SU-DHL-6 (cell line): ENCODE measurements around the gene RGS3.
A peak's percentile ranks its signal among the peaks of the same experiment; 100 is the strongest.

Source experiments
- H2AFZ ChIP-seq: fragments of 200-600 bp; sonication (generic); 2 replicates; pipeline ENCODE4 v1.6.1; 2014; ENCODE audit warnings: low read depth, mild to moderate bottlenecking, moderate library complexity, mixed read lengths, antibody characterized with exemption, low read length; ENCODE audit not compliant: severe bottlenecking
- H3F3A ChIP-seq: fragments of 200-600 bp; shearing (Covaris generic); 2 replicates; pipeline ENCODE4 v1.6.0; 2016; ENCODE audit warnings: antibody characterized with exemption, mild to moderate bottlenecking; ENCODE audit not compliant: insufficient read depth
- H3K27ac ChIP-seq: fragments of 200-600 bp; sonication (generic); 2 replicates; pipeline ENCODE4 v1.5.1; 2016; ENCODE audit warnings: low read depth, mild to moderate bottlenecking, low read length, moderate library complexity, mixed read lengths
- H3K27me3 ChIP-seq: fragments of 200-600 bp; sonication (generic), shearing (Covaris generic); 2 replicates; pipeline ENCODE4 v1.6.0; 2014; ENCODE audit warnings: mild to moderate bottlenecking, low read length
- H3K36me3 ChIP-seq: fragments of 200-600 bp; sonication (generic); 2 replicates; pipeline ENCODE4 v1.6.1; 2014; ENCODE audit warnings: mild to moderate bottlenecking, low read length, mixed read lengths
- H3K4me2 ChIP-seq: fragments of 300-600, 200-600 bp; shearing (Covaris generic), sonication (generic); 2 replicates; pipeline ENCODE4 v1.6.0; 2014; ENCODE audit warnings: low read length, low read depth, mild to moderate bottlenecking; ENCODE audit not compliant: poor library complexity, severe bottlenecking
- H3K4me3 ChIP-seq: fragments of 200-600 bp; sonication (generic); 2 replicates; pipeline ENCODE4 v1.5.1; 2014; ENCODE audit warnings: antibody characterized with exemption, low read length, mild to moderate bottlenecking, mixed read lengths; ENCODE audit not compliant: insufficient read depth, poor library complexity, severe bottlenecking
- H3K79me2 ChIP-seq: fragments of 200-600 bp; sonication (generic); 2 replicates; pipeline ENCODE4 v1.6.1; 2014; ENCODE audit warnings: mild to moderate bottlenecking, low read length, moderate library complexity; ENCODE audit not compliant: insufficient read depth
- H3K9ac ChIP-seq: fragments of 200-600 bp; sonication (generic); 2 replicates; pipeline ENCODE4 v1.7.0; 2014; ENCODE audit warnings: mild to moderate bottlenecking, low read length
- H3K9me2 ChIP-seq: fragments of 200-600 bp; sonication (generic); replicated peaks from 2 replicates; pipeline ENCODE4 v1.6.1; 2014; ENCODE audit warnings: low read length; ENCODE audit not compliant: insufficient read depth
- H3K9me3 ChIP-seq: fragments of 200-600 bp; sonication (generic); 2 replicates; pipeline ENCODE4 v1.6.1; 2014; ENCODE audit warnings: low read length, mixed read lengths; ENCODE audit not compliant: insufficient read depth
- H4K20me1 ChIP-seq: fragments of 200-600 bp; sonication (generic); 2 replicates; pipeline ENCODE4 v1.6.1; 2014; ENCODE audit warnings: low read depth, mild to moderate bottlenecking, antibody characterized with exemption, low read length, moderate library complexity, mixed read lengths
- EZH2phosphoT487 ChIP-seq: fragments of 200-600 bp; sonication (generic), shearing (Covaris generic); conservative IDR thresholded peaks from 2 replicates; pipeline ENCODE4 v1.6.1; 2018; ENCODE audit warnings: mild to moderate bottlenecking, antibody characterized with exemption, low read length, moderate library complexity, mixed read lengths
- TF ChIP-seq, protein P1 (sequence below): fragments of 200-600 bp; sonication (generic); IDR thresholded peaks from one replicate; pipeline ENCODE4 v1.5.1; 2017; ENCODE audit warnings: antibody characterized with exemption, mild to moderate bottlenecking, low read length, moderate library complexity; ENCODE audit not compliant: insufficient read depth, poor library complexity, severe bottlenecking

Gene RGS3

DNA sequence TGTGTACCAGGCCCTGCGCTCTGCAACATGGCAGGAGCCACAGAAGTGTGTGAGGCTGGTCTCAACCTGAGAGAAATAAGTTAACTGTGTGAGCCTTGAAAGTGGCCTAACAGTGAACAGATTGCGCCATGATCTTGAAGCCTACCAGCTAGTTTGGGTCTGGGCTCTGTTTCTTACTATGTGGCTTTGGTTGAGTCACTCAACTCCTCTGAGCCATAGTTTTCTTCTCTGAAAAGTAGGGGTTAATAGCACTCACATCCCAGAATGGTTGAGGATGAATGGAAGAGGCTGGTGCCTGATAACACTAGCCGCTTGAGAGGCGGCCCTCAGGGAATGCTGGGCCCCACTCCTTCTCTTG lies 121.5 kb downstream of the RGS3 start:
- no peak overlapping the region for H2AFZ ChIP-seq
- peaks cover 12% of the 10 kb centered on the region for H3F3A ChIP-seq
- H3K36me3 ChIP-seq: peaks cover 12% of the 10 kb centered on the region; the same call in 1 of the 2 replicates
- TF ChIP-seq, protein P1, sequence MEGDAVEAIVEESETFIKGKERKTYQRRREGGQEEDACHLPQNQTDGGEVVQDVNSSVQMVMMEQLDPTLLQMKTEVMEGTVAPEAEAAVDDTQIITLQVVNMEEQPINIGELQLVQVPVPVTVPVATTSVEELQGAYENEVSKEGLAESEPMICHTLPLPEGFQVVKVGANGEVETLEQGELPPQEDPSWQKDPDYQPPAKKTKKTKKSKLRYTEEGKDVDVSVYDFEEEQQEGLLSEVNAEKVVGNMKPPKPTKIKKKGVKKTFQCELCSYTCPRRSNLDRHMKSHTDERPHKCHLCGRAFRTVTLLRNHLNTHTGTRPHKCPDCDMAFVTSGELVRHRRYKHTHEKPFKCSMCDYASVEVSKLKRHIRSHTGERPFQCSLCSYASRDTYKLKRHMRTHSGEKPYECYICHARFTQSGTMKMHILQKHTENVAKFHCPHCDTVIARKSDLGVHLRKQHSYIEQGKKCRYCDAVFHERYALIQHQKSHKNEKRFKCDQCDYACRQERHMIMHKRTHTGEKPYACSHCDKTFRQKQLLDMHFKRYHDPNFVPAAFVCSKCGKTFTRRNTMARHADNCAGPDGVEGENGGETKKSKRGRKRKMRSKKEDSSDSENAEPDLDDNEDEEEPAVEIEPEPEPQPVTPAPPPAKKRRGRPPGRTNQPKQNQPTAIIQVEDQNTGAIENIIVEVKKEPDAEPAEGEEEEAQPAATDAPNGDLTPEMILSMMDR: no peak
- TF ChIP-seq EZH2phosphoT487: no peak
- 0 out of 2 replicates have a peak, but pooled peaks cover 5% of the 10 kb centered on the region for H3K79me2 ChIP-seq
- no peaks in the 10 kb centered on the region for H3K9me3 ChIP-seq
- H3K9me2 ChIP-seq: no peaks in the 10 kb centered on the region
- no peak overlapping the region for H3K9ac ChIP-seq
- no peaks in the 10 kb centered on the region for H3K27me3 ChIP-seq
- H3K4me2 ChIP-seq: no peak overlapping the region
- peaks cover 6% of the 10 kb centered on the region; the same call in 1 of the 2 replicates for H4K20me1 ChIP-seq
- no peak overlapping the region for H3K27ac ChIP-seq
- no peak overlapping the region for H3K4me3 ChIP-seq

DNA sequence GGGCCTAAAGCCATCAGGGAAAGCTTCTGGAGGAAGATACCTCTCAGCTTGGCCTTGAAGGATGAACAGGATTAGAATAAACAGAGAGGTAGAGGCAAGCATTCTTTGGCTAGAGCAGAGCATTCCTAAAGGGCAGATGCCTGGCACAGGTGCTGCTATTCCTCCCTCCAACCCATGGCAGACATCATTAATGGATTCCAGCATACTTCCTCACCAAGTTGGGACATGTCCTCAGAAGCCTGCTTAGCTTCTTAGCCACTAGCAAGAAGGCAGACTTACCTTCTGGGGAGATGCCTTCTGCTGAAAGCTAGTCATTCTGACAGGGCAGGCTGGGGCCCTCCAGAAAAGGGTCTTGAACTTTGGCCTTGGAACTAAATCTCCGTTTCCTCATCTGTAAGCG lies 122.0 kb downstream of the RGS3 start:
- Histone ChIP-seq H3K27me3 (no peaks in the 10 kb centered on the region), H3K27ac (no peak overlapping the region), H3F3A (peaks cover 7% of the 10 kb centered on the region), H3K9ac (no peak overlapping the region), H3K9me2 (no peaks in the 10 kb centered on the region), H3K4me3 (no peak overlapping the region), H3K79me2 (0 out of 2 replicates have a peak, but pooled peaks cover 5% of the 10 kb centered on the region), H2AFZ (no peak overlapping the region), H4K20me1 (peaks cover 6% of the 10 kb centered on the region; the same call in 1 of the 2 replicates), H3K36me3 (peaks cover 12% of the 10 kb centered on the region; the same call in 1 of the 2 replicates), H3K4me2 (no peak overlapping the region), H3K9me3 (no peaks in the 10 kb centered on the region)
- TF ChIP-seq EZH2phosphoT487: no peak
- TF ChIP-seq, protein P1: no peak

DNA sequence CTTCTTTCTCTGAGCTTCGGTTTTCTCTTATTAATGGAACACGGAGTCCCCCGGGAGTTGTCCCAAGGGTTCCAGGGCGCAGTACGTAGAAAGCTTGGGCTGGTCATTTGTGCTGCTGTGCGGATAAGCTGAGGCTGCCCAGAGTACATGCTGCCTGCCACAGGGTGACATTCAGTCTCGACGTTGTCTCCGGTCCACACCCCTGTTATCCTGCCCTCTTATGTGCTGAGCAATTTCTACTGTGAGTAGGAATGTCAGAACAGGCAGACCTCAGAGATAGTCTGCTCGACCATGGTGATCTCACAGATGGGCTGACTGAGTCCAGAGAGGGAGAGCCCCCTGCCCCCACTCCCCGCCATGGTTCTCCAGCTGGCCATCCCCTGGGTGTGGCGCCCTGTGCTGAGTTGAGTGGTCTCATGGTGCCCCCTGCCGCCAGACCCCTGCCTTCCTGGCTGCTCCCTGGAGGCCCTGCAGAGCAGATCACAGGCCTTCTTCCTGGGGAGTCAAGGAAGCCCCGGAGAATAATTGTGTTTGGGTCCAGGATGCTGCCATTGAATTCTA lies 124.0 kb downstream of the RGS3 start:
- Histone ChIP-seq H3K4me3 (no peak overlapping the region), H4K20me1 (peaks cover 3% of the 10 kb centered on the region; the same call in 1 of the 2 replicates), H2AFZ (no peak overlapping the region), H3F3A (no peaks in the 10 kb centered on the region), H3K9me3 (no peaks in the 10 kb centered on the region), H3K4me2 (no peak overlapping the region), H3K36me3 (peaks cover 9% of the 10 kb centered on the region; the same call in 1 of the 2 replicates), H3K9ac (no peak overlapping the region), H3K27me3 (no peaks in the 10 kb centered on the region), H3K79me2 (0 out of 2 replicates have a peak, but pooled peaks cover 5% of the 10 kb centered on the region), H3K9me2 (no peaks in the 10 kb centered on the region), H3K27ac (no peak overlapping the region)
- TF ChIP-seq EZH2phosphoT487: no peak
- TF ChIP-seq, protein P1: peak; percentile 16
